HCT116 (cell line): ENCODE measurements around the gene LSM2. TPM values are rescaled to one million over a fixed set of nuclear protein-coding genes. Genes with fewer than 3 reads are reported as not detected.
"Not testable (repeated sequence)": the region's sequence is repeated elsewhere in the genome, so short reads cannot be mapped to it uniquely, and the experiment has no call there.

Source experiments
- ATAC-seq: fragments of 200-7000 bp; cut with Tn5 transposase; 2 replicates; pipeline ENCODE4 v1.9.1; 2020; ENCODE audit warnings: mild to moderate bottlenecking, moderate library complexity
- BruUV-seq: library from RNA; stranded (reverse); fragments of 400-500 nt; replicated peaks from 2 replicates; lab custom pipeline; 2021; lab: Mats Ljungman, UMichigan
- CTCF ChIA-PET: fragments of 300-600 bp; sonication (Branson Sonifier 250); formaldehyde crosslinking; loops from one replicate; lab custom pipeline; 2021; ENCODE audit warnings: antibody characterized with exemption; lab: Charles Lee
- POLR2A ChIA-PET: fragments of 300-600, 350-600 bp; sonication (Branson Sonifier 250); formaldehyde crosslinking; loops from one replicate; lab custom pipeline; 2021; ENCODE audit warnings: antibody characterized with exemption; lab: Charles Lee
- RAD21 ChIA-PET, 2 experiments: fragments of 300-600 bp; sonication (Branson Sonifier 250); formaldehyde crosslinking; loops; one replicate each; lab custom pipeline; 2023; ENCODE audit warnings: low total read pairs in 2 of 2; ENCODE audit not compliant: uncharacterized antibody in 2 of 2, unreplicated experiment in 2 of 2, low non-redundant PET in 1 of 2; lab: Charles Lee
- DNase-seq: peaks from one replicate; pipeline ENCODE4 v3.0.0-alpha.2; 2010; ENCODE audit warnings: low read depth, low spot score
- H2AFZ ChIP-seq: fragments of 200-600 bp; shearing (Covaris generic), sonication (generic); 2 replicates; pipeline ENCODE4 v1.6.1; 2017; ENCODE audit warnings: low read depth, mixed run types, mixed read lengths, antibody characterized with exemption, low read length; ENCODE audit not compliant: poor library complexity, severe bottlenecking
- H3K27ac ChIP-seq: 2 replicates; pipeline ENCODE4 v1.5.1; 2012; ENCODE audit warnings: low read depth, low read length
- H3K27me3 ChIP-seq: fragments of 200-600 bp; sonication (generic); 2 replicates; pipeline ENCODE4 v1.6.1; 2016; ENCODE audit warnings: mixed run types, low read length, mixed read lengths; ENCODE audit not compliant: insufficient read depth
- H3K36me3 ChIP-seq, 2 experiments: fragments of 200-500 bp in 1 of 2; fragments of 200-600 bp in 1 of 2; sonication (Bioruptor generic) in 1 of 2; sonication (generic) in 1 of 2; 2 replicates each; pipeline versions ENCODE4 v1.5.1 to v1.6.1; 2014 to 2016; ENCODE audit warnings: low read length in 2 of 2, inconsistent platforms in 1 of 2, mixed read lengths in 1 of 2, mixed run types in 1 of 2; ENCODE audit not compliant: insufficient read depth in 2 of 2, control insufficient read depth in 1 of 2
- H3K4me1 ChIP-seq, 2 experiments: fragments of 200-600 bp in 1 of 2; sonication (generic) in 1 of 2; 2 replicates each; pipeline versions ENCODE4 v1.5.1 to v1.6.1; 2012 to 2017; ENCODE audit warnings: low read length in 2 of 2, inconsistent platforms in 1 of 2, mild to moderate bottlenecking in 1 of 2, mixed read lengths in 1 of 2, mixed run types in 1 of 2, moderate library complexity in 1 of 2; ENCODE audit not compliant: insufficient read depth in 2 of 2, control insufficient read depth in 1 of 2
- H3K4me2 ChIP-seq: fragments of 200-600 bp; sonication (generic); 2 replicates; pipeline ENCODE4 v1.6.1; 2017; ENCODE audit warnings: mixed run types, low read length, mixed read lengths
- H3K4me3 ChIP-seq, 2 experiments: fragments of 200-600 bp in 1 of 2; sonication (generic) in 1 of 2; replicated peaks in 1 of 2; 2 replicates each; pipeline ENCODE4 v1.5.1; 2011 to 2016; ENCODE audit warnings: low read length in 2 of 2, control low read depth in 1 of 2, low read depth in 1 of 2, mild to moderate bottlenecking in 1 of 2, mixed read lengths in 1 of 2, mixed run types in 1 of 2
- H3K79me2 ChIP-seq: fragments of 200-600 bp; sonication (generic); 2 replicates; pipeline ENCODE4 v1.6.1; 2017; ENCODE audit warnings: mild to moderate bottlenecking, mixed run types, low read length, moderate library complexity, mixed read lengths; ENCODE audit not compliant: insufficient read depth
- H3K9ac ChIP-seq: fragments of 200-600 bp; sonication (generic); 2 replicates; pipeline ENCODE4 v1.6.1; 2016; ENCODE audit warnings: low read length, mixed read lengths
- H3K9me2 ChIP-seq: fragments of 200-600 bp; sonication (generic), shearing (Covaris generic); 2 replicates; pipeline ENCODE4 v1.6.1; 2017; ENCODE audit warnings: mixed run types, mild to moderate bottlenecking, moderate library complexity; ENCODE audit not compliant: insufficient read depth
- H3K9me3 ChIP-seq, 2 experiments: fragments of 200-500 bp in 1 of 2; fragments of 200-600 bp in 1 of 2; sonication (Bioruptor generic) in 1 of 2; sonication (generic) in 1 of 2; 2 replicates each; pipeline ENCODE4 v1.6.1; 2014 to 2017; ENCODE audit warnings: low read length in 2 of 2, mixed read lengths in 2 of 2, inconsistent platforms in 1 of 2, low read depth in 1 of 2, mild to moderate bottlenecking in 1 of 2, mixed run types in 1 of 2, moderate library complexity in 1 of 2; ENCODE audit not compliant: control insufficient read depth in 1 of 2, insufficient read depth in 1 of 2
- H4K20me1 ChIP-seq: fragments of 200-600 bp; sonication (generic), shearing (Covaris generic); 2 replicates; pipeline ENCODE4 v1.6.1; 2017; ENCODE audit warnings: mixed run types, mild to moderate bottlenecking, moderate library complexity; ENCODE audit not compliant: insufficient read depth
- ELF1 ChIP-seq: IDR thresholded peaks from 2 replicates; pipeline ENCODE4 v1.6.1; 2012; ENCODE audit warnings: low read depth, borderline replicate concordance
- intact Hi-C: fragments of 100-400 bp; cut with micrococcal nuclease; formaldehyde crosslinking; loops from 2 replicates; pipeline ENCODE4 v1.10.0; 2022
- total RNA-seq: library from RNA; stranded (reverse); gene quantifications from one replicate; pipeline ENCODE4 v1.2.1, GENCODE V29; 2021; ENCODE audit not compliant: unreplicated experiment

Gene LSM2
- total RNA-seq, 1 experiment from 2014 or later = 89.7 TPM

GRCh38 chr6:31823592-31824196 lies 16.9 kb upstream of the LSM2 start:
- POLR2A ChIA-PET = interaction anchor here (2.0 to 4.9 kb wide), 2 partner anchors 16 to 85 kb away, joined by 5 to 19 read pairs; partner anchors contain the start of genes LSM2 and MSH5
- DNase-seq, intact Hi-C loops, H3K36me3 ChIP-seq, H3K79me2 ChIP-seq, RAD21 ChIA-PET, ATAC-seq, BruUV-seq, H3K9me3 ChIP-seq, CTCF ChIA-PET, H4K20me1 ChIP-seq, H3K9me2 ChIP-seq, H3K4me3 ChIP-seq, H3K27me3 ChIP-seq, H2AFZ ChIP-seq: not testable (repeated sequence)
- H3K4me2 ChIP-seq = peak overlapping the region; percentile 77
- peak overlapping the region; percentile 94 for H3K27ac ChIP-seq
- peaks cover 55 to 69% of the 10 kb centered on the region in 2 experiments for H3K4me1 ChIP-seq
- H3K9ac ChIP-seq = peak overlapping the region; percentile 30; the same call in 1 of the 2 replicates

GRCh38 chr6:31822036-31822821 lies 15.5 kb upstream of the LSM2 start:
- ATAC-seq = peak; percentile 34
- Histone ChIP-seq H3K9ac (peak overlapping the region; percentile 74), H3K9me3 (no peaks in the 10 kb centered on the region), H3K4me1 (peaks cover 63 to 73% of the 10 kb centered on the region in 2 experiments)
- TF ChIP-seq ELF1 = no peak
- TF ChIP-seq, all 23 proteins: peak for 0
- CTCF ChIA-PET = no interaction called here
- Histone ChIP-seq H3K79me2 (no peaks in the 10 kb centered on the region), H3K9me2 (no peaks in the 10 kb centered on the region), H3K36me3 (no peaks in the 10 kb centered on the region), H3K4me2 (peak overlapping the region; percentile 91), H3K27me3 (no peaks in the 10 kb centered on the region), H4K20me1 (no peaks in the 10 kb centered on the region), H3K27ac (peak overlapping the region; percentile 94), H2AFZ (no peak overlapping the region), H3K4me3 (peak overlapping the region; percentile 58 to 65)
- DNase-seq = no peak
- POLR2A ChIA-PET = interaction anchor here (1.0 to 4.9 kb wide), 3 partner anchors 10 to 83 kb away, joined by 3 to 19 read pairs (median 4); partner anchors contain the start of genes LSM2 and MSH5
- BruUV-seq = TSS peak; percentile 94
- RAD21 ChIA-PET = no interaction called here
- intact Hi-C loops = no loop called here
